HG03039 (cell line): Measurements from ENCODE around the gene KIAA1671.
"Not testable (repeated sequence)": the region's sequence is repeated elsewhere in the genome, so short reads cannot be mapped to it uniquely, and the experiment has no call there.

Experiments used
- ATAC-seq: cut with Tn5 transposase; IDR thresholded peaks from one replicate; pipeline ENCODE4 v1.9.1; 2021; ENCODE audit warnings: mild to moderate bottlenecking, moderate library complexity; ENCODE audit not compliant: unreplicated experiment

Gene KIAA1671

GRCh38 chr22:25183949-25184619, 231.6 kb downstream of the KIAA1671 start:
- ATAC-seq: no peak

GRCh38 chr22:25186140-25186539, 233.6 kb downstream of the KIAA1671 start:
- ATAC-seq: no peak

GRCh38 chr22:25187469-25187868, 235.0 kb downstream of the KIAA1671 start:
- no peak for ATAC-seq

- no peak for ATAC-seq
Observed at GRCh38 chr22:25192406-25192805, 239.9 kb downstream of the KIAA1671 start.

DNA sequence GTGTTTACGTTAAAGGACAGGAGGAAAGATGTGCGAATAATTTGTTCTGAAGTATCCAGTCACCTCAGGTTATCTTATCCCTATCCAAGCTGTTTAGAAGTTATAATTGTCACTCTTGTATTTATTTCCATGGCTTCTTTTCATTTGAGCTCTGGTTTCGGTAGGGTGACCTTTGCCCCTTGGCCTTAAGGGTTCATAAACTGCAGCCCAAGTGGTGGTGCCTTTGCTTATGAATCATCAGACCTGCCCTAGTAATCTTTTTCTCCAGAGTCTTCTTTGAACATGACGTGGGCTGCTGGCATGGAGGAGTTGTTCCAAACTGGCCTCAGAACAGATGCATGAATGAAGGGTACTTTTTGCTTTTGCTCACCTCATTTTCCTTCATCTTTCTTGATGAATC, 240.6 kb downstream of the KIAA1671 start:
- no peak for ATAC-seq

- ATAC-seq: no peak
Observed at GRCh38 chr22:25193548-25193947, 241.0 kb downstream of the KIAA1671 start.

GRCh38 chr22:25196326-25196725, 243.8 kb downstream of the KIAA1671 start:
- no peak for ATAC-seq

GRCh38 chr22:25197340-25197739, 244.8 kb downstream of the KIAA1671 start:
- ATAC-seq: no peak

- ATAC-seq: no peak
Observed at GRCh38 chr22:25199731-25200520, 247.4 kb downstream of the KIAA1671 start, which contains the start of gene CRYBB3. TSS of gene CRYBB3 (plus strand) at chr22:25199858. CDS start at chr22:25201397, 1,539 bp downstream.

DNA sequence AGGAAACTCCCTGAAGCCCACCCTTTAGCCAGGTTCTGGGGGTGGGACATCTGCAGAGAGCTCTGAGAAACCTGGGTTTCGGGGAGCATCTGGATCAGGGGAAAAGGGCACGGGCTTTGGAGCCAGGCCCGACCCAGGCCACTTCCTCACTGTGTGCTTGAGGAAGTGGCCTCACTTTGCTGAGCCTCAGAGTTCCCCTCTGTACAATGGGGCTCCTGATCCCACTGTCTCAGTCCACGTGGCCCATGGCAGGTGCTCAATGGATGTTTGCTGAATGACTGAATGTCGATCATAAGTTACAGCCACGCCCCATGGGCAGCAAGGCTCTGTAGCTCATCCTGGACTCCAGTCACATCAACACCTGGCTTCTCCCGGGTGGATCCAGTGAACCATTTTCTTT, 248.5 kb downstream of the KIAA1671 start:
- ATAC-seq: no peak

DNA sequence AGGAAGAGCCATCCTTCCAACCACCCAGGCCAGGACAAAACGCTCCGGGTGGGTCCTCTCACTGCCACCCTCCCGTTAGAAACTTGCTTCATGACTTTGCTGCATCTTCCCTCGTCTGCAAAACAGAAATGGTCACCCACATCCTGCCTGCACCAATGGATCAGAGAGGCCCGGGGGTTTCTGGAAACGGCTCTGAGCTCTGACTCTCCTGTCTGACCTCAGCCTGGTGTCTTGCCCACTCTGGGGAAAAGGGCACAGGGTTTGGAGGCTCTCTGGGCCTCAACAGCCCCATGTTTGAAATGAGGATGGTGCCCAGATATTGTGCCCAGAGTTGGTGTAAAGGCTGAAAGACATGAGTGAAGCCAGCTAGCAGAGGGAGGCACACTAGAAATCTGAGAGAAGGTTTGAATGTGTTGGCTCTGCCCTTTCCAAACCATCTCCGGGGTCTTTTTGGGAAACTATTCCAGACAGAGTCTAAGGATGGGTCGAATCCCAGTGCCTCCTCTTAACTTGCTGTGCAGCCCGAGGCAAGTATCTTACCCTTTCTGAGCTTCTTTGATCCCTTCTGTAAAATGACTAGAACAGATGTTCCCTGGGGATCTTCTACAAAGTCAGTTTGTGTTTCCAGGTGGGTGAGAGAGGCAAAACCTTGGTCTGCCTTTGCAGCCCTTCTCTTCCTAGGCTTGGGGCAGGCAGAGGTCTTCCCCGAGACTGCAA, 249.2 kb downstream of the KIAA1671 start:
- no peak for ATAC-seq

DNA sequence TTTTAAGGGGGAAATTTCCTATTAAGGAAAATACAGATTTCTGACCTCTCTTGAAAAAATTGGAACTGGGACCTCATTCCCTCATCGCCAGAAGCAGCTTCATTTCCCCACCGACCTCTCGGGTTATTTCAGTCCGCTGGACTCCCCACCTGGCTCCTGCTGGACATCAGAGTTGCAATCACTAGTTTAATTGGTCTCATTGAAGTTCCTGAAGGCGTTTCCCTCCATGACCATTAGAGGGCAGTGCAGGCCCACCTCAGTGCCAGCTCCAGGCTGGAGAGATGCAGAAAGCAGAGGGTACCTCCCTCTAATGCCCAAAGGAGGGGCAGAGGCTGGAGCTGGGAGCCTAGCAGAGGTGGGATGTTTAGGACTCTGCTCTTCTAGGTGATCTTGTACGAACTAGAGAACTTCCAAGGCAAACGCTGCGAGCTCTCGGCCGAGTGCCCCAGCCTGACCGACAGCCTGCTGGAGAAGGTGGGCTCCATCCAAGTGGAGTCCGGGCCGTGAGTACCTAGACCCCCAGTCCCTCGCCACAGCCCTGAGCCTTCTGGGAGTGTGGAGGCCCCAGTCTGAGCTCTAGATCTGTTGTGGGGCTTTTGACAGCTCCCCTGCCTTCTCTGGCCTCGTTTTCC, 249.9 kb downstream of the KIAA1671 start:
- ATAC-seq: no peak

GRCh38 chr22:25203082-25203481, 250.6 kb downstream of the KIAA1671 start:
- ATAC-seq: no peak

DNA sequence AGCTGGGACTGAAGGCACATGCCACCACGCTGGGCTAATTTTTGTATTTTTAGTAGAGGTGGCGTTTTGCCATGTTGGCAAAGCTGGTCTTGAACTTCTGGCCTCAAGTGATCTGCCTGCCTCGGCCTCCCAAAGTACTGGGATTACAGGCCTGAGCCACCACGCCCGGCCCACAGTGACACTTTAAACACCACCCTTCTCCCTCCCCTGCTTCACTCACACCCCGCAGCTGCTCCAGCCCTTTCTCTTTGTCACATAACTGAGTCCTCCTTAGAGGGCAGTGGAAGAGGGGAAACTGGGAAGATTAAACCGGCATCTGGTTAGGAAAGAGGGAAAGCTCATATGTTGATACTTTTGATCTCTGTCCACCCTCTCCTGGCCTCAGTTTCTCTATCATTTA, 252.0 kb downstream of the KIAA1671 start:
- ATAC-seq: not testable (repeated sequence)

DNA sequence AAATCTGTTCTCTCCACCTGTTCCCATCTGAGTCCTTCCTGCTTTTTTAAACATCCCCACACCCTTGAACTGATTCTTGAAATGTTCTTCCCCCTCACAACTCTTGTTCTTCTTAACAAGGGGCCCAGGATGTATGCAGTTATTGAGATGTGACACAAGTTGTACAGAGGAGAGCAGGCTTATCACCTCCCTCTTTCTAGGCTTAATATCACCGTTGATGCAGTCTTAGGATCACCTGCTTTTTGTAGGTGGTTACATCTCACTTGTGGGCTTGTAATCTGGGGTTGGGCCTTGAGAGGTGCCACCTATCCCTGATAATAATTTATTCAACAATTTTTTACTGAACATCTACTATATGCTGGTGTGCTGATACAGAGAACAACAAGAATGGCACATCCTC, 253.3 kb downstream of the KIAA1671 start:
- no peak for ATAC-seq

DNA sequence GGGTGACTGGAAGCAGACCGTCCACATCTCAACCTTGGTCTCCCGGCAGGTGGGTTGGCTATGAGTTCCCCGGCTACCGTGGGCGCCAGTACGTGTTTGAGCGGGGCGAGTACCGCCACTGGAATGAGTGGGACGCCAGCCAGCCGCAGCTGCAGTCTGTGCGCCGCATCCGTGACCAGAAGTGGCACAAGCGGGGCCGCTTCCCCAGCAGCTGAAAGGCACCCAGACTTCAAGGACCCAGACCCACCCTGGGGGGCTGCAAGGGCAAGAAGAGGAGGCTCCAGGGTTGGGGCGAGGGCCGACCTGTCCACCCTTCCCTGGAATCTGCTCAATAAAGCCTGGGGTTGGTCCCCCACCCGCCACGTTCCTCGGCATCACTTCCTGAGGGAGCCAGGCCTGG, 254.5 kb downstream of the KIAA1671 start:
- ATAC-seq: no peak

GRCh38 chr22:25207553-25208157, 255.1 kb downstream of the KIAA1671 start:
- ATAC-seq: no peak

GRCh38 chr22:25208328-25208727, 255.8 kb downstream of the KIAA1671 start:
- ATAC-seq: no peak

- no peak for ATAC-seq
Observed at GRCh38 chr22:25208743-25209505, 256.4 kb downstream of the KIAA1671 start.

GRCh38 chr22:25210793-25211192, 258.3 kb downstream of the KIAA1671 start:
- no peak for ATAC-seq
